Endothelial cell of umbilical vein (primary cell): ENCODE data around the gene CCDC38. TPM values are rescaled to one million over a fixed set of nuclear protein-coding genes. Genes with fewer than 3 reads are reported as not detected.

Experiments used
- BruUV-seq: library from RNA; stranded (reverse); fragments of 400-500 nt; replicated peaks from 2 replicates; lab custom pipeline; 2021; lab: Mats Ljungman, UMichigan
- CTCF ChIA-PET: fragments of 300-600, 350-600 bp; sonication (Branson Sonifier 250); formaldehyde crosslinking; loops from one replicate; lab custom pipeline; 2021; ENCODE audit warnings: antibody characterized with exemption, inconsistent platforms; lab: Charles Lee
- POLR2A ChIA-PET: fragments of 300-600, 350-600 bp; sonication (Branson Sonifier 250); formaldehyde crosslinking; loops from one replicate; lab custom pipeline; 2021; ENCODE audit warnings: antibody characterized with exemption, inconsistent platforms; lab: Charles Lee
- DNase-seq: peaks from one replicate; pipeline ENCODE4 v3.0.0-alpha.2; 2011; ENCODE audit warnings: low read depth, low spot score
- FAIRE-seq: peaks from 2 replicates; lab custom pipeline; 2011; peaks lifted over from hg19 to GRCh38; lab: Jason Lieb, UNC
- H2AFZ ChIP-seq: 2 replicates; pipeline ENCODE4 v1.6.0; 2012; ENCODE audit warnings: low read depth, low read length, control low read depth, inconsistent platforms
- H3K27ac ChIP-seq: 2 replicates; pipeline ENCODE4 v1.5.1; 2011; ENCODE audit warnings: low read depth, mild to moderate bottlenecking, control low read depth, low read length, moderate library complexity; ENCODE audit not compliant: insufficient read depth
- H3K27me3 ChIP-seq, 2 experiments: 2 replicates each; pipeline versions ENCODE4 v1.6.0 to v1.6.1; 2011; ENCODE audit warnings: low read length in 2 of 2, mixed read lengths in 1 of 2; ENCODE audit not compliant: control insufficient read depth in 2 of 2, insufficient read depth in 2 of 2
- H3K36me3 ChIP-seq, 2 experiments: 2 replicates in 1 of 2; 3 replicates in 1 of 2; pipeline ENCODE4 v1.5.1; 2011; ENCODE audit warnings: low read length in 2 of 2, mild to moderate bottlenecking in 1 of 2, moderate library complexity in 1 of 2; ENCODE audit not compliant: control insufficient read depth in 2 of 2, insufficient read depth in 2 of 2; ENCODE audit errors: extremely low read depth in 1 of 2
- H3K4me1 ChIP-seq: 3 replicates; pipeline ENCODE4 v1.5.1; 2011; ENCODE audit warnings: mild to moderate bottlenecking, low read length; ENCODE audit not compliant: control insufficient read depth, insufficient read depth; ENCODE audit errors: extremely low read depth
- H3K4me2 ChIP-seq: 2 replicates; pipeline ENCODE4 v1.6.1; 2011; ENCODE audit warnings: low read length, control low read depth, mixed read lengths; ENCODE audit not compliant: insufficient read depth
- H3K4me3 ChIP-seq, 3 experiments: fragments of 200-600 bp in 1 of 3; sonication (generic), shearing (Covaris generic) in 1 of 3; replicated peaks in 1 of 3; 2 replicates each; pipeline ENCODE4 v1.5.1; 2011 to 2016; ENCODE audit warnings: control low read depth in 3 of 3, low read length in 3 of 3, mild to moderate bottlenecking in 2 of 3, inconsistent platforms in 1 of 3, low read depth in 1 of 3, moderate library complexity in 1 of 3; ENCODE audit not compliant: insufficient read depth in 1 of 3
- H3K79me2 ChIP-seq: 2 replicates; pipeline ENCODE4 v1.6.0; 2012; ENCODE audit warnings: low read length, inconsistent platforms; ENCODE audit not compliant: control insufficient read depth, insufficient read depth
- H3K9ac ChIP-seq: replicated peaks from 2 replicates; pipeline ENCODE3; 2011; ENCODE audit warnings: low read length, control low read depth; ENCODE audit not compliant: insufficient read depth; ENCODE audit errors: extremely low read depth
- H3K9me1 ChIP-seq: replicated peaks from 3 replicates; pipeline ENCODE4 v1.6.0; 2011; ENCODE audit warnings: mild to moderate bottlenecking, low read length; ENCODE audit not compliant: control insufficient read depth, insufficient read depth; ENCODE audit errors: extremely low read depth
- H3K9me3 ChIP-seq: replicated peaks from 2 replicates; pipeline ENCODE4 v1.5.1; 2012; ENCODE audit warnings: low read length, inconsistent platforms; ENCODE audit not compliant: control insufficient read depth, insufficient read depth
- H4K20me1 ChIP-seq: replicated peaks from 2 replicates; pipeline ENCODE3; 2011; ENCODE audit warnings: mild to moderate bottlenecking, low read length; ENCODE audit not compliant: control insufficient read depth, insufficient read depth; ENCODE audit errors: extremely low read depth
- EZH2 ChIP-seq: IDR thresholded peaks from 2 replicates; pipeline ENCODE4 v1.6.1; 2012; ENCODE audit warnings: borderline replicate concordance, low read depth, mild to moderate bottlenecking, moderate library complexity, low read length, inconsistent platforms; ENCODE audit not compliant: severe bottlenecking
- FOS ChIP-seq: IDR thresholded peaks from 2 replicates; pipeline ENCODE4 v1.6.1; 2011; ENCODE audit warnings: mild to moderate bottlenecking, low read length, moderate library complexity, borderline replicate concordance; ENCODE audit not compliant: insufficient read depth
- GATA2 ChIP-seq: IDR thresholded peaks from 2 replicates; pipeline ENCODE4 v1.7.0; 2011; ENCODE audit warnings: low read depth, mild to moderate bottlenecking, moderate library complexity, mixed read lengths, low read length; ENCODE audit not compliant: insufficient read length, insufficient read depth
- JUN ChIP-seq: IDR thresholded peaks from 2 replicates; pipeline ENCODE4 v1.6.1; 2011; ENCODE audit warnings: borderline replicate concordance, low read depth; ENCODE audit not compliant: insufficient read length, insufficient read depth
- MAX ChIP-seq: IDR thresholded peaks from 2 replicates; pipeline ENCODE4 v1.6.1; 2011; ENCODE audit not compliant: insufficient read depth, insufficient read length
- MYC ChIP-seq: IDR thresholded peaks from one replicate; pipeline ENCODE4 v1.6.1; 2011; ENCODE audit warnings: mild to moderate bottlenecking, low read depth, low read length
- POLR2A ChIP-seq: IDR thresholded peaks from 2 replicates; pipeline ENCODE4 v1.6.1; 2012; ENCODE audit warnings: low read depth, mild to moderate bottlenecking, control low read depth, low read length
- POLR2AphosphoS5 ChIP-seq: IDR thresholded peaks from 2 replicates; pipeline ENCODE4 v1.6.1; 2012; ENCODE audit warnings: low read depth, mild to moderate bottlenecking, control low read depth, low read length, moderate library complexity; ENCODE audit not compliant: insufficient read depth
- dilution Hi-C: fragments of 300-500 bp; cut with MboI; formaldehyde crosslinking; loops from one replicate; pipeline ENCODE4 v1.15.0; 2019; ENCODE audit warnings: low sequenced_read_pairs; ENCODE audit not compliant: extremely low pct_ligation_motif_present
- intact Hi-C: fragments of 100-400 bp; cut with micrococcal nuclease; formaldehyde crosslinking; loops from one replicate; pipeline ENCODE4 v1.10.0; 2022
- polyA plus RNA-seq, 4 experiments: library from polyadenylated mRNA; depleted of rRNA in 3 of 4; stranded (reverse) in 3 of 4; unstranded in 1 of 4; fragments of >200 nt; gene quantifications; 2 replicates each; pipeline versions ENCODE4 v1.2.1 to v1.2.3, GENCODE V29; 2011 to 2012; ENCODE audit warnings: missing spikeins in 1 of 4
- total RNA-seq: library from RNA; stranded (reverse); gene quantifications from 2 replicates; pipeline ENCODE4 v1.2.3, GENCODE V29; 2021
- TF ChIP-seq, protein P1 (sequence below), 2 donors: IDR thresholded peaks; 1 replicate in 1 of 2; 2 replicates in 1 of 2; pipeline ENCODE4 v1.5.1; 2011; ENCODE audit warnings: low read length in 2 of 2, mild to moderate bottlenecking in 2 of 2, moderate library complexity in 2 of 2, control low read depth in 1 of 2, inconsistent platforms in 1 of 2, low read depth in 1 of 2; ENCODE audit not compliant: insufficient read depth in 1 of 2; ENCODE audit errors: extremely low read depth in 1 of 2

The CCDC38 gene
- total and polyA plus RNA-seq, 2 donors (not counting 3 experiments of a cell fraction or from before 2014, with no cell fraction given), result not detected

DNA sequence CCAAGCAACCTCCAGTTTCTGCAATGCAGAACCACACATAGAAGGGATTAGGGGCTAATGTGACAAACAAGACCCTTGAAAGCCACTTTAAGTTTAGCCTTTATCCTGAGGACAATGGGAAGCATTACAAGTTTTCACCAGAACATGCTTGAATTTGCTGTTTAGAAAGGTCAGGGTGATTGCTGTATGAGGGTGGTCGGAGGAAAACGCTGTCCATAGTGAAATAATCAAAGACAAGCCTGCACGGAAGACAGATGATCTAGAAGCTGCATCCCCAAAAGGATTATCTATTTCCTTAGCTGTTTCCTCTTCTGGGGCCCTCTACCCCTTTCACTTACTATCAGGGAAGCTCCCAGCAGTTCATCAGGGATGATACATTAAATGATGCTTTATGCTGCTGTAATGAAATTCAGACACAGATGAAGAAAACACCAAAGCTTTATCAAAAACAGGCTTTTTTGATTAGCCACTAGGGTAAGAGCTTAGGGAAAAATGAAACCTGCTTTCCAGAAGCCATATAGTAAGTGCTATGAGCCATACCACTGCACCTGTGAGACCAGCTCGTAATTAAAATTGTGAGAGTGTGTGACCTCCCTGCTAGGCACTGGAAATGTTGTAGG lies 47.2 kb upstream of the CCDC38 start:
- POLR2A ChIA-PET, result no interaction called here
- Histone ChIP-seq H3K36me3 (no peaks in the 10 kb centered on the region), H3K9me1 (no peaks in the 10 kb centered on the region), H3K4me2 (no peak overlapping the region), H3K27me3 (peaks cover 14 to 31% of the 10 kb centered on the region in 2 experiments), H3K4me1 (no peaks in the 10 kb centered on the region), H3K27ac (no peak overlapping the region), H4K20me1 (no peaks in the 10 kb centered on the region), H3K79me2 (no peaks in the 10 kb centered on the region), H2AFZ (no peak overlapping the region), H3K9me3 (no peaks in the 10 kb centered on the region), H3K4me3 (no peak overlapping the region), H3K9ac (no peak overlapping the region)
- FAIRE-seq (no peak), DNase-seq (no peak)
- dilution Hi-C loops, result no loop called here
- TF ChIP-seq POLR2A, result no peak
- TF ChIP-seq MAX, result no peak
- TF ChIP-seq POLR2AphosphoS5, result no peak
- no peak for TF ChIP-seq EZH2
- no peak for TF ChIP-seq MYC
- TF ChIP-seq GATA2, result no peak
- TF ChIP-seq, protein P1, sequence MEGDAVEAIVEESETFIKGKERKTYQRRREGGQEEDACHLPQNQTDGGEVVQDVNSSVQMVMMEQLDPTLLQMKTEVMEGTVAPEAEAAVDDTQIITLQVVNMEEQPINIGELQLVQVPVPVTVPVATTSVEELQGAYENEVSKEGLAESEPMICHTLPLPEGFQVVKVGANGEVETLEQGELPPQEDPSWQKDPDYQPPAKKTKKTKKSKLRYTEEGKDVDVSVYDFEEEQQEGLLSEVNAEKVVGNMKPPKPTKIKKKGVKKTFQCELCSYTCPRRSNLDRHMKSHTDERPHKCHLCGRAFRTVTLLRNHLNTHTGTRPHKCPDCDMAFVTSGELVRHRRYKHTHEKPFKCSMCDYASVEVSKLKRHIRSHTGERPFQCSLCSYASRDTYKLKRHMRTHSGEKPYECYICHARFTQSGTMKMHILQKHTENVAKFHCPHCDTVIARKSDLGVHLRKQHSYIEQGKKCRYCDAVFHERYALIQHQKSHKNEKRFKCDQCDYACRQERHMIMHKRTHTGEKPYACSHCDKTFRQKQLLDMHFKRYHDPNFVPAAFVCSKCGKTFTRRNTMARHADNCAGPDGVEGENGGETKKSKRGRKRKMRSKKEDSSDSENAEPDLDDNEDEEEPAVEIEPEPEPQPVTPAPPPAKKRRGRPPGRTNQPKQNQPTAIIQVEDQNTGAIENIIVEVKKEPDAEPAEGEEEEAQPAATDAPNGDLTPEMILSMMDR (IDR thresholded peaks at IDR 0.05; ENCODE audit: extremely low read depth in 1 of 2, insufficient read depth in 1 of 2, low read depth in 1 of 2, low read length in 2 of 2), result no peak
- no peak for TF ChIP-seq JUN
- TF ChIP-seq FOS, result no peak
- CTCF ChIA-PET, result interaction anchor here (1.0 to 4.4 kb wide), 2 partner anchors 10 to 71 kb away, joined by 5 to 29 read pairs; no protein-coding TSS in a partner anchor
- BruUV-seq, result no TSS peak
- intact Hi-C loops, result no loop called here
